Measurements from ENCODE around the gene DLG2.

Gene DLG2

DNA sequence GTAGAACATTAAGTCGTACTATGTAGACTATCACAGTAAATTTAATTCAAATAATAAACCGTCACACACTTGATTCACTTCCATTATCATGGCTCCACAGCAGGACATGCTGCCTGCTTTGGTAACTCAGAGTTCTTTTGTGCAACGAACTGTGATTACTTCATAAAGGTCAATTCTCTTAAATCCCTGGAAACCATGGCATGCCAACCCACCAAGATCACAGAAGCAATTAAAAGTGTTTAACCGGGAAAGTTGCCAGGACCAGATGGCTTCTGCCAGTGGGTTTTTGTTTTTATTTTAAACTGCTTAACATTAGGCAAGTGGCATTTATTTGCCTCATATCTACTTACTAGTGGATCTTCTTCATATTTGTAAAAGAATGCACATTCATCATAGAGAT is 1162.1 kb downstream of the DLG2 start:
- DNase-seq (ENCODE audit: low spot score): no peak

GRCh38 chr11:84455691-84456090 is 1171.5 kb downstream of the DLG2 start:
- DNase-seq (ENCODE audit: low spot score): no peak

GRCh38 chr11:84452211-84452610 is 1174.9 kb downstream of the DLG2 start:
- DNase-seq (ENCODE audit: low spot score): no peak

DNA sequence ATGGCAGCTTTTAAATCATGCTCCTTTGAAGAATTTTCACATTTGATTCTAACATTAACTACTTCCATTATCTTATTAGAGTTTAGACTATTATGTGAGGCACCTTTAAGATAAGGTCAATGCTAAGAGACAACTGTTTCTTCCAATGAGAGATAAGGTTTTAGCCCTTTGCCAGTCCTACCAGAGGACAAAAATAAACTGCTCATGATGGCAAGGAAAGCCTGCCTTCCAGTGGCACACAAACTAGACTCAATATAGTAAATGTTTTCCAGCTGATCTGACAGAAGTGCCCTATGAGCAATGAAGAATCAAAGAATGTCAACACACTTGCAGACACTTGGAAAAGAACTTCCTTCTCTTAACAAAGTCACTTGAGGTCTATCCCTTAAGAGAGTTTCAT is 1188.6 kb downstream of the DLG2 start:
- DNase-seq (ENCODE audit: low spot score): no peak

DNA sequence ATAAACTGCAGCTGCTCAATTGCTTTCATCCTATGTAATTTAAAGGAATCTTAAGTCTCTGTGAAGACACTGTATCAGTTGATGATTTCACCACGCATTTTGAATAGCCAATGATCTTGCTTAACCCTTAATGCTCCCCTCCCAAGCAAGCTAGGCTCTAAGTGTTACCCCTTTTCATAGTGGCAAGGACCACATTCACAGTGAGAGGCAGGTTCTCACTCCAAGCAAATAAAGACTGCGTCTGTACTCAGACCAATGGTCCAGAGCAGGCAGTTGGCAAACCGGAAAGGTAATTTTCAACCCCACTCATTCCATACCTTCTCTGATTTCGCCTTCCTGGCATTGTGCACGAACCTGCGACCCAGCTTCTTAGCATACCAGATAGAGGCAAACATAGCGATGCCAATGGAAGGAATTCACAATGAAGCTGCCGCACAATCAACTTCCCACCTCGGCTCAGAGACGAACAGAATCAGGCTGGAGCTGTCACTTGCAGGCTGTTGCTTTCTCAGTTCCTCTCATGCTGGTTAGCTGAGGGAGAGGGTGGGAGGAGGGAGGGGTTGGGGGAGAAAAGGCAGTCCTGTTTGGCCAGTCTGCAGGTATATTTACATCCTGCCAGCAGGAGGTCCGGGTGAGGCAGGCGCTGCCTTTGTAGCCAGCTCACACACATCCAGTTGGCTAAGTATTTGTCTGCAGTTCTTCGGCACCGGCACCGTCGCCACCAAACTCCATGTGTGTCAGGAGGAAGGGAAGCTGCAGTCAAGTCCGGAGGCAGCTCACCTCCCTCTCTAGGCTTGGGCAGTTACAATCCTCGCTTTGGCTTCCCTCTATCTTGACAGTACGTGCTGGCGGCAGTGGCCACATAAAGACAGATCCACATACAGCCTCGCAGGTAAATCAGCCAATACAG is 1189.8 kb downstream of the DLG2 start:
- peak; percentile 61 for DNase-seq (ENCODE audit: low spot score)

- no peak for DNase-seq (ENCODE audit: low spot score)
Measured at GRCh38 chr11:84430661-84431060, 1196.5 kb downstream of the DLG2 start.

DNA sequence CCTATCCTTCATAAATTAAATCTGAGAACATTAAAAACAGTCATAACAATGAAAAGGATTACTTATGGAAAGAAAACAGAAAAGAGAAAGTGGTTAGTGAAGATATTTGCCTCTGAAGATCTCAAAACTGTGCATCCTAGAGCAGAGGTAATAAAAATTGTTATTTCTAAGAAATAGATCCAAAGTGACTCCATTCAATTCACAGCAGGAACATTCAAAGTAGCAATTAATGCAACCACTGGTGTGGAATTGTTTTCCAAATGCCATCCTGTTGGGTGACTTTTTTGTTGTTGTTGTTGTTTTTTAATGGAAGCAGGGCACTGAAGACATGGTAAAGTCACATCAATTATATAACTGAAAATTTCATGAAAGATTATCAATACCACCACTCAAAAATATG is 1201.5 kb downstream of the DLG2 start:
- no peak for DNase-seq (ENCODE audit: low spot score)

DNA sequence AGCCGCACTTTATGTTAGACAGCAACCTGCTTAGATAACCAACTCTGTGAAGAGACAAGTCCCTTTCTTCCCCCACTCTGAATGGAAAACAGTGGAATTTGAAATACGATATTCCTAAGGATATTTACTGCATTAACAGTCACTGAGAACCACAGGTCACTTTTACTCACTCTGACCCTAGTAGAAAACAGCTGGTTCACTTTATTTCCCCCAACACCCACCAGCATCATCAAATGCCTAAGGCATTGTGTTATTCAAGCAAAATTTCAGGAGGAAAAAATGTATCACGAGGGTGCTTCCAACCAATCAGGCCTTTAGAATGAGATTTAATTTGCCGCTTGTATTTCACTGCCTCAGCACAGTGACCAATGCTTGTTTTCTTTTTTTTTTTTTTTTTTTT is 1206.9 kb downstream of the DLG2 start:
- DNase-seq (ENCODE audit: low spot score): no peak

- no peak for DNase-seq (ENCODE audit: low spot score)
Measured at GRCh38 chr11:84419616-84420015, 1207.5 kb downstream of the DLG2 start.

- DNase-seq (ENCODE audit: low spot score): no peak
Measured at GRCh38 chr11:84414920-84415319, 1212.2 kb downstream of the DLG2 start.

GRCh38 chr11:84413549-84413948 is 1213.6 kb downstream of the DLG2 start:
- no peak for DNase-seq (ENCODE audit: low spot score)

GRCh38 chr11:84412862-84413261 is 1214.3 kb downstream of the DLG2 start:
- no peak for DNase-seq (ENCODE audit: low spot score)

DNA sequence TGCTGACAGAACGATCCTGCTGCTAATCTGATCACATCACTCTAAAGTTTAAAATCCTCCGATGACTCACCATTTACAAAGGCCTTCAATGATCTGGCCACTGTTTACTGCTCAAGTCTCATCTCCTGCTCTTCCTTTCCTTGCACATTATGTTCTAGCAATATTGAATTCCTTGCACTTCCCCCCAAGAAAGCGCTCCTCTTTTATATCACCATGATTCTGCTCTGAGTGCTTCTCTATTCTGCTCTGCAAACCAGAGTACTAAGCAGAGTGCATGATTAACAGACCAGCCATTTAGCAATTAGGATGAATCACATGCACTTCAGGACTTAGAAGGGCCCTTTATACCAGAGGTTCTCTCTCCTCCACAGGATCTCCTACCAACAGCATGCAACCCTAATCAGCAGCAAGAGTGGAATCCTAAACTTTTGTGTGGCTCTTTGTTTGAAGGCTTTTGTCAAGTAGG is 1218.2 kb downstream of the DLG2 start:
- no peak for DNase-seq (ENCODE audit: low spot score)

- DNase-seq (ENCODE audit: low spot score): no peak
Measured at GRCh38 chr11:84407091-84407490, 1220.1 kb downstream of the DLG2 start.

GRCh38 chr11:84398017-84398626 is 1229.0 kb downstream of the DLG2 start:
- DNase-seq (ENCODE audit: low spot score): no peak

DNA sequence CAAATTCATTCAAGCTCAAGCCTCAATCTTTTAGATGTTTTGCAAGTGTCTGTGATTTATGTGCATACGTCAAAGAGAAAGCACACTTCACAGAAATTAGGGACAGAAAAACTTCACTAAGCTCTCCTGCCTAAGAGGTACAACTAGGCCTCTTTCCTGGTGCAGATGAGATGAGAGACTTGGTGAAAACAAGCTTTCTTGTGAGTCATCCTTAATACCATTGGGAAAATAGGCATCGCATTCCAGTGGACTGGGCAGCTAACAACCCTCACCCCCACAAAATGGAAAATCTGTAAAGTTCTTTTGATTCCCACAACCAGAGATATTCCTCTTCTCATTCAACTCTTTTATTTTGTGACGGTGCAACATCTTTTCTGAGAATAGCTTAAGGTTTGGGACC is 1230.6 kb downstream of the DLG2 start:
- DNase-seq (ENCODE audit: low spot score): no peak

GRCh38 chr11:84390441-84391078 is 1236.6 kb downstream of the DLG2 start:
- no peak for DNase-seq (ENCODE audit: low spot score)

DNA sequence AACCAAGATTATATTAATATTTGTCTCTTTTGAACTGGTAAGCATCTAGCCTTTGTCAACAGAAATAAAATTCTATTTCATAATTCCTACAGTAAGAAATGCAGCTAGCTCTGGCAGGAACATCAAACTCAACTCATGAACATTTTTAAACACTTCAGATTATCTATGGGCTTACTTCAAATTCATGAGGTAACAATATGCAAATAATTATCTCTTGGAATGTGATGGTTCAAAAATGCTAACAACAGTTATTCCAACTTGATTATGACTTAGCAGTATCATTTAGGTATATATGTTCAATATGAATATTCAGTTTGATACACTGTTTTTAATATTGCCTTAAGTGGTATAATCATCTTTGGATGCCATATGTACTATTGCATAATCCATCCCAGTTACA is 1237.4 kb downstream of the DLG2 start:
- DNase-seq (ENCODE audit: low spot score): no peak

GRCh38 chr11:84384731-84385130 is 1242.4 kb downstream of the DLG2 start:
- no peak for DNase-seq (ENCODE audit: low spot score)

GRCh38 chr11:84383576-84383975 is 1243.6 kb downstream of the DLG2 start:
- no peak for DNase-seq (ENCODE audit: low spot score)

GRCh38 chr11:84381666-84382065 is 1245.5 kb downstream of the DLG2 start:
- no peak for DNase-seq (ENCODE audit: low spot score)

DNA sequence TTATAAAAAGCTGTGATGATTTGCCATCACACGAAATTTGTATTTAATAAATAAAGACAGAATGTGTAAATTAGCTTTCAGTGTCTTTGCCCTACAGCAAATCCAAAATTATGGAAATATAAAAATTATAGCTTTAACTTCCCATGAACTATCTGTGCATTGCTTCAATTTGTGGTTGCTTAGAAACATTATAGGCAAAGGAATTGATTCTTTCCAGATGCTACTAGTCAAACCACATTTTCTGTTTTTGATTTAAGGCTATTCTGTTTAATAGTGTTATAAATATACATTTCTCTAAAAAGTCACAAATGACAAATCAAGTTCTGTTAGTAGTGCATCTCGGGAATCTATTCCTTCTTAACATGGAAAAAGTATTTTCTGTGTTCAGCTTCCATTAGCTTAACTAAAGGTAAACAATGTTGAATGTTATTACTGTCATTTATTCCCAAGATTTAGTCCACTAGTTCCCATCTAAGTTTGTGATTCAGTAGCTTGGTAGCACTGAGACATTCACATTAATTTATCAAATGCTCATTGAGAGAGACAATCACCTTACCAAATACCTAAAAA is 1254.7 kb downstream of the DLG2 start:
- DNase-seq (ENCODE audit: low spot score): no peak

DNA sequence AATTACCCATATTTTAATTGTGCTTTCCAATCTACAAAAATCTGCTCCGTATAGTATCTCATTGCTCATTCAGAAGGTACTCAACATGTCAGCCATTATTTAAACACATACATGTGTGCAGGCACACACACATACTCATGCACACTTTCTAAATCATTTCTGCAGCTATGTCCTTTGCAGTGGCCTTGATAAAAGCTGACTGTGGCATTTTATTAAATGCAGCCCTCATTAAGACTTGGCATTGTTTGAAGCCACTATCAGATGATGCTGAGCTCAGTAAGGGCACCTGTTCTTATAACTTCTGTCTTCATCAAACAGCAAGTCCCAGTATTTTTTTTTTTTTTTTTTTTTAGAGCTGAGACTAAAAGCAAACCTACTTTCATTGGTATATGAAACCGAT is 1269.1 kb downstream of the DLG2 start:
- no peak for DNase-seq (ENCODE audit: low spot score)
